HepG2 (cell line): ENCODE measurements around the gene RHOT2. TPM values are rescaled to one million over a fixed set of nuclear protein-coding genes. Genes with fewer than 3 reads are reported as not detected.

Experiments used
- HOXA3 ChIP-seq: sonication (generic); formaldehyde crosslinking; IDR thresholded peaks from 2 replicates; pipeline ENCODE4 v1.5.0; 2020; ENCODE audit warnings: missing genetic modification reagents
- KLF12 ChIP-seq: sonication (generic); formaldehyde crosslinking; IDR thresholded peaks from 2 replicates; pipeline ENCODE4 v1.4.0; 2020; ENCODE audit warnings: missing genetic modification reagents, borderline replicate concordance
- KMT2A ChIP-seq: sonication (generic); formaldehyde crosslinking; IDR thresholded peaks from 2 replicates; pipeline ENCODE4 v1.4.0; 2020; ENCODE audit warnings: missing genetic modification reagents
- RNF2 ChIP-seq: fragments of 450-650 bp; conservative IDR thresholded peaks from 2 replicates; pipeline ENCODE4 v1.6.1; 2016; ENCODE audit warnings: low read depth
- SPEN ChIP-seq: sonication (generic); formaldehyde crosslinking; IDR thresholded peaks from 2 replicates; pipeline ENCODE4 v1.5.1; 2020; ENCODE audit warnings: low read depth, mild to moderate bottlenecking, missing genetic modification reagents
- THAP11 ChIP-seq: IDR thresholded peaks from 2 replicates; pipeline ENCODE4 v1.6.1; 2016; ENCODE audit warnings: missing biosample characterization, missing genetic modification reagents
- TRIM24 ChIP-seq: sonication (generic); formaldehyde crosslinking; IDR thresholded peaks from 2 replicates; pipeline ENCODE4 v1.8.0; 2022; ENCODE audit warnings: mild to moderate bottlenecking, missing genetic modification reagents
- ZBTB21 ChIP-seq: sonication (generic); formaldehyde crosslinking; IDR thresholded peaks from 2 replicates; pipeline ENCODE4 v1.4.0; 2020; ENCODE audit warnings: missing genetic modification reagents
- ZNF343 ChIP-seq: sonication (generic); formaldehyde crosslinking; IDR thresholded peaks from 2 replicates; pipeline ENCODE4 v1.4.0; 2020; ENCODE audit warnings: mild to moderate bottlenecking, missing genetic modification reagents
- ZNF350 ChIP-seq: sonication (generic); formaldehyde crosslinking; IDR thresholded peaks from 2 replicates; pipeline ENCODE4 v1.4.0; 2020; ENCODE audit warnings: mild to moderate bottlenecking, low read depth, missing genetic modification reagents, borderline replicate concordance
- ZNF543 ChIP-seq: sonication (generic); formaldehyde crosslinking; IDR thresholded peaks from 2 replicates; pipeline ENCODE4 v1.4.0; 2020; ENCODE audit warnings: mild to moderate bottlenecking, missing genetic modification reagents
- ZNF747 ChIP-seq: sonication (generic); formaldehyde crosslinking; IDR thresholded peaks from 2 replicates; pipeline ENCODE4 v1.8.1; 2023; ENCODE audit warnings: missing genetic modification reagents, mild to moderate bottlenecking, borderline replicate concordance
- ZNF883 ChIP-seq: sonication (generic); formaldehyde crosslinking; IDR thresholded peaks from 2 replicates; pipeline ENCODE4 v1.5.1; 2020; ENCODE audit warnings: mild to moderate bottlenecking, missing genetic modification reagents; ENCODE audit errors: not compliant biosample characterization
- polyA plus RNA-seq, 8 experiments: library from polyadenylated mRNA; depleted of rRNA in 3 of 8; stranded (reverse) in 7 of 8; unstranded in 1 of 8; fragments of >200 nt; fragmentation: Illumina TruSeq in 4 of 8; extraction: Trizol in 4 of 8; gene quantifications; 2 replicates each; pipeline versions ENCODE4 v1.2.1 to v1.2.3, GENCODE V29; 2011 to 2016; ENCODE audit warnings: low read depth in 4 of 8, missing spikeins in 1 of 8, mixed read lengths in 1 of 8; ENCODE audit not compliant: insufficient read depth in 1 of 8
- total RNA-seq, 5 experiments: library from RNA; depleted of rRNA; stranded (reverse); fragments of >200 nt; fragmentation: Illumina TruSeq; extraction: Trizol; gene quantifications; 2 replicates each; pipeline ENCODE4 v1.2.3, GENCODE V29; 2016; ENCODE audit warnings: low read depth in 1 of 5
- TF ChIP-seq, protein P1 (sequence below), 2 experiments: fragments of 450-650 bp in 1 of 2; sonication (generic) in 1 of 2; formaldehyde crosslinking; IDR thresholded peaks; 2 replicates each; pipeline versions ENCODE4 v1.5.0 to v1.8.0; 2020 to 2022; ENCODE audit warnings: mild to moderate bottlenecking in 1 of 2, missing genetic modification reagents in 1 of 2
- TF ChIP-seq, protein P2 (sequence below): sonication (generic); formaldehyde crosslinking; IDR thresholded peaks from 2 replicates; pipeline ENCODE4 v1.5.1; 2020; ENCODE audit warnings: missing genetic modification reagents, mild to moderate bottlenecking, borderline replicate concordance
- TF ChIP-seq, protein P3 (sequence below): sonication (generic); formaldehyde crosslinking; IDR thresholded peaks from 2 replicates; pipeline ENCODE4 v1.8.1; 2023; ENCODE audit warnings: missing genetic modification reagents, inconsistent platforms, borderline replicate concordance
- TF ChIP-seq, protein P4 (sequence below): sonication (generic); formaldehyde crosslinking; IDR thresholded peaks from 2 replicates; pipeline ENCODE4 v1.4.0; 2020; ENCODE audit warnings: missing genetic modification reagents
- TF ChIP-seq, protein P5 (sequence below): sonication (generic); formaldehyde crosslinking; conservative IDR thresholded peaks from 2 replicates; pipeline ENCODE4 v1.4.0; 2020; ENCODE audit warnings: missing genetic modification reagents

Gene RHOT2
- total and polyA plus RNA-seq, 2 of the 13 experiments (the other 11 are each of a cell fraction or from before 2014, with no cell fraction given), result 63.6 to 76.9 TPM

DNA sequence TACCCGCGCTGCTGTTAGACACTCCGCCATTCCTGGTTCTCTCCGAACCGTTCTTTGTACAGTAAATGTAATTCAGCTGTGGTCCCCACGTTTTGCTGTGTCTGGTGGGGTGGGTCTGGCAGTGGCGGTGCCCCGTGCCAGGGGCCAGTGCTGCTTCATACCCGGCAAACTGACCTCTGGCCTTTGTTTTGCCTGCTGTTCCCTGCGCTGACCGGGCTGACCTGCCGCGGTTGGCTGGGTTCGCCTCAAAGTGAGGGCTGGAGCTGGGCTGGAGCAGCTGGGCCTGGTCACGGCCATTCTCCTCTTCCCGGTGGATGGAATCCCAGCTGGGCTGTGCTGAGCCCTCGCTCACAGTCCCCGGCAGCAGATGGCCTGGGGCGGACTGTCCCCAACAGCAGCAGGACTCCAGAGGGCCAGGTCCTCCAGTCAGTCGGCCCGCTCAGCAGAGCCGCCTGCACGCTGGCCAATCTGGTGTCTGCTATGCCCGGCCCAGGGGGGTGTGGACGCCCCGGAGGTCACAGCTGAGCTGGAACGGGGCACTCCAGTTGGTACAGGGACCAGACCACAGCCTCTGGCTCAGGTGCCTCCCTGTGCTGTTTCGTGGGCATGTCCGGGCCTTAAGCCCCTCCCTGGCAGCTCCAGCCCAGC is 38.6 kb upstream of the RHOT2 start (continued):
- TF ChIP-seq ZNF343 (CRISPR knock-in tag) (no peak), ZNF883 (CRISPR knock-in tag) (no peak), KLF12 (CRISPR knock-in tag) (no peak), TRIM24 (no peak), ZNF350 (0 out of 2 replicates have a peak, but pooled peaks have one; percentile 17), ZBTB21 (CRISPR knock-in tag) (no peak), THAP11 (no peak), ZNF543 (no peak), KMT2A (CRISPR knock-in tag) (0 out of 2 replicates have a peak, but pooled peaks have one; percentile 37), SPEN (CRISPR knock-in tag) (no peak), RNF2 (no peak), ZNF747 (no peak), HOXA3 (CRISPR knock-in tag) (0 out of 2 replicates have a peak, but pooled peaks have one; percentile 30)
- TF ChIP-seq, protein P1, sequence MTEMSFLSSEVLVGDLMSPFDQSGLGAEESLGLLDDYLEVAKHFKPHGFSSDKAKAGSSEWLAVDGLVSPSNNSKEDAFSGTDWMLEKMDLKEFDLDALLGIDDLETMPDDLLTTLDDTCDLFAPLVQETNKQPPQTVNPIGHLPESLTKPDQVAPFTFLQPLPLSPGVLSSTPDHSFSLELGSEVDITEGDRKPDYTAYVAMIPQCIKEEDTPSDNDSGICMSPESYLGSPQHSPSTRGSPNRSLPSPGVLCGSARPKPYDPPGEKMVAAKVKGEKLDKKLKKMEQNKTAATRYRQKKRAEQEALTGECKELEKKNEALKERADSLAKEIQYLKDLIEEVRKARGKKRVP (CRISPR knock-in tag; IDR thresholded peaks at IDR 0.05), result no peak
- TF ChIP-seq, protein P2, sequence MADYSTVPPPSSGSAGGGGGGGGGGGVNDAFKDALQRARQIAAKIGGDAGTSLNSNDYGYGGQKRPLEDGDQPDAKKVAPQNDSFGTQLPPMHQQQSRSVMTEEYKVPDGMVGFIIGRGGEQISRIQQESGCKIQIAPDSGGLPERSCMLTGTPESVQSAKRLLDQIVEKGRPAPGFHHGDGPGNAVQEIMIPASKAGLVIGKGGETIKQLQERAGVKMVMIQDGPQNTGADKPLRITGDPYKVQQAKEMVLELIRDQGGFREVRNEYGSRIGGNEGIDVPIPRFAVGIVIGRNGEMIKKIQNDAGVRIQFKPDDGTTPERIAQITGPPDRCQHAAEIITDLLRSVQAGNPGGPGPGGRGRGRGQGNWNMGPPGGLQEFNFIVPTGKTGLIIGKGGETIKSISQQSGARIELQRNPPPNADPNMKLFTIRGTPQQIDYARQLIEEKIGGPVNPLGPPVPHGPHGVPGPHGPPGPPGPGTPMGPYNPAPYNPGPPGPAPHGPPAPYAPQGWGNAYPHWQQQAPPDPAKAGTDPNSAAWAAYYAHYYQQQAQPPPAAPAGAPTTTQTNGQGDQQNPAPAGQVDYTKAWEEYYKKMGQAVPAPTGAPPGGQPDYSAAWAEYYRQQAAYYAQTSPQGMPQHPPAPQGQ (CRISPR knock-in tag), result no peak
- TF ChIP-seq, protein P3, sequence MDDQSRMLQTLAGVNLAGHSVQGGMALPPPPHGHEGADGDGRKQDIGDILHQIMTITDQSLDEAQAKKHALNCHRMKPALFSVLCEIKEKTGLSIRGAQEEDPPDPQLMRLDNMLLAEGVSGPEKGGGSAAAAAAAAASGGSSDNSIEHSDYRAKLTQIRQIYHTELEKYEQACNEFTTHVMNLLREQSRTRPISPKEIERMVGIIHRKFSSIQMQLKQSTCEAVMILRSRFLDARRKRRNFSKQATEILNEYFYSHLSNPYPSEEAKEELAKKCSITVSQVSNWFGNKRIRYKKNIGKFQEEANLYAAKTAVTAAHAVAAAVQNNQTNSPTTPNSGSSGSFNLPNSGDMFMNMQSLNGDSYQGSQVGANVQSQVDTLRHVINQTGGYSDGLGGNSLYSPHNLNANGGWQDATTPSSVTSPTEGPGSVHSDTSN (CRISPR knock-in tag), result no peak
- TF ChIP-seq, protein P4, sequence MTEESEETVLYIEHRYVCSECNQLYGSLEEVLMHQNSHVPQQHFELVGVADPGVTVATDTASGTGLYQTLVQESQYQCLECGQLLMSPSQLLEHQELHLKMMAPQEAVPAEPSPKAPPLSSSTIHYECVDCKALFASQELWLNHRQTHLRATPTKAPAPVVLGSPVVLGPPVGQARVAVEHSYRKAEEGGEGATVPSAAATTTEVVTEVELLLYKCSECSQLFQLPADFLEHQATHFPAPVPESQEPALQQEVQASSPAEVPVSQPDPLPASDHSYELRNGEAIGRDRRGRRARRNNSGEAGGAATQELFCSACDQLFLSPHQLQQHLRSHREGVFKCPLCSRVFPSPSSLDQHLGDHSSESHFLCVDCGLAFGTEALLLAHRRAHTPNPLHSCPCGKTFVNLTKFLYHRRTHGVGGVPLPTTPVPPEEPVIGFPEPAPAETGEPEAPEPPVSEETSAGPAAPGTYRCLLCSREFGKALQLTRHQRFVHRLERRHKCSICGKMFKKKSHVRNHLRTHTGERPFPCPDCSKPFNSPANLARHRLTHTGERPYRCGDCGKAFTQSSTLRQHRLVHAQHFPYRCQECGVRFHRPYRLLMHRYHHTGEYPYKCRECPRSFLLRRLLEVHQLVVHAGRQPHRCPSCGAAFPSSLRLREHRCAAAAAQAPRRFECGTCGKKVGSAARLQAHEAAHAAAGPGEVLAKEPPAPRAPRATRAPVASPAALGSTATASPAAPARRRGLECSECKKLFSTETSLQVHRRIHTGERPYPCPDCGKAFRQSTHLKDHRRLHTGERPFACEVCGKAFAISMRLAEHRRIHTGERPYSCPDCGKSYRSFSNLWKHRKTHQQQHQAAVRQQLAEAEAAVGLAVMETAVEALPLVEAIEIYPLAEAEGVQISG (CRISPR knock-in tag), result no peak
- TF ChIP-seq, protein P5, sequence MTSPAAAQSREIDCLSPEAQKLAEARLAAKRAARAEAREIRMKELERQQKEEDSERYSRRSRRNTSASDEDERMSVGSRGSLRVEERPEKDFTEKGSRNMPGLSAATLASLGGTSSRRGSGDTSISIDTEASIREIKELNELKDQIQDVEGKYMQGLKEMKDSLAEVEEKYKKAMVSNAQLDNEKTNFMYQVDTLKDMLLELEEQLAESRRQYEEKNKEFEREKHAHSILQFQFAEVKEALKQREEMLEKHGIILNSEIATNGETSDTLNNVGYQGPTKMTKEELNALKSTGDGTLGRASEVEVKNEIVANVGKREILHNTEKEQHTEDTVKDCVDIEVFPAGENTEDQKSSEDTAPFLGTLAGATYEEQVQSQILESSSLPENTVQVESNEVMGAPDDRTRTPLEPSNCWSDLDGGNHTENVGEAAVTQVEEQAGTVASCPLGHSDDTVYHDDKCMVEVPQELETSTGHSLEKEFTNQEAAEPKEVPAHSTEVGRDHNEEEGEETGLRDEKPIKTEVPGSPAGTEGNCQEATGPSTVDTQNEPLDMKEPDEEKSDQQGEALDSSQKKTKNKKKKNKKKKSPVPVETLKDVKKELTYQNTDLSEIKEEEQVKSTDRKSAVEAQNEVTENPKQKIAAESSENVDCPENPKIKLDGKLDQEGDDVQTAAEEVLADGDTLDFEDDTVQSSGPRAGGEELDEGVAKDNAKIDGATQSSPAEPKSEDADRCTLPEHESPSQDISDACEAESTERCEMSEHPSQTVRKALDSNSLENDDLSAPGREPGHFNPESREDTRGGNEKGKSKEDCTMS (CRISPR knock-in tag), result no peak
